ENCODE results near the gene RP2.

Gene RP2

DNA sequence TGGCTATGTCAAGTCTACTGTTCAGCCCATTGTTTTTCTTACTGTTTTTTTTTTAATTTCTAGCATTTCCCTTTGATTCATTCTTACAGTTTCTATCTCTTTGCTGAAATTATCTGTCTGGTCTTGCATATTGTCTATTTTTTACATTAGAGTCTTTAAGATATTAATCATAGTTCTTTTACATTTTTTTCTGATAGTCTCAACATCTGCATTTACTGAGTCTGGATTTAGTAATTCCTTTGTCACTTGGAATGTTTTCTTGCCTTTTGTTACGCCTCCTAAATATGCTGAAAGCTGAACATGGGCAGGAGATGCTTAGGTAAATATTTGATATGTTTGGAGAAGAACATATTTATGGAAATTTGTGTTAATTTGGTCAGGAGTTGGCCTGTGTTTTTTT, 85.8 kb downstream of the RP2 start:
- no peak for DNase-seq

DNA sequence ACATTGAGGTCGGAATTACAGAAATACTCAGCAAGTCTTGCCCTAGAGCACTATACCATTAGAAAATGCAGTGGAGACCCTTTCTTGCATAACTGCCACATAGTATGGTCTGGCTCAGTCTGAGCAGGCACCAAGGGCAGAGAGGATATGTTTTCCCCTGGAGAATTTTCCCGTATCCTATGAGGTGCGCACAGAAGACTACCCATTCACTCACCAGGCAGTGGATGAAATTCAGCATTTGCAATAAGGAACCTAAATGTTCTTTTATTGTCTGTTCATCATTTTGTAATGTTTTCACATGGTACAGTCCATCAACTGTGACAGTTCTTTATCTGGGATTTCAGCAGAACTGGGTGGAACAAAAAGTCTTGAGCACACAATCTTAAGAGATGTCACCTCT, 90.9 kb downstream of the RP2 start:
- DNase-seq: no peak

DNA sequence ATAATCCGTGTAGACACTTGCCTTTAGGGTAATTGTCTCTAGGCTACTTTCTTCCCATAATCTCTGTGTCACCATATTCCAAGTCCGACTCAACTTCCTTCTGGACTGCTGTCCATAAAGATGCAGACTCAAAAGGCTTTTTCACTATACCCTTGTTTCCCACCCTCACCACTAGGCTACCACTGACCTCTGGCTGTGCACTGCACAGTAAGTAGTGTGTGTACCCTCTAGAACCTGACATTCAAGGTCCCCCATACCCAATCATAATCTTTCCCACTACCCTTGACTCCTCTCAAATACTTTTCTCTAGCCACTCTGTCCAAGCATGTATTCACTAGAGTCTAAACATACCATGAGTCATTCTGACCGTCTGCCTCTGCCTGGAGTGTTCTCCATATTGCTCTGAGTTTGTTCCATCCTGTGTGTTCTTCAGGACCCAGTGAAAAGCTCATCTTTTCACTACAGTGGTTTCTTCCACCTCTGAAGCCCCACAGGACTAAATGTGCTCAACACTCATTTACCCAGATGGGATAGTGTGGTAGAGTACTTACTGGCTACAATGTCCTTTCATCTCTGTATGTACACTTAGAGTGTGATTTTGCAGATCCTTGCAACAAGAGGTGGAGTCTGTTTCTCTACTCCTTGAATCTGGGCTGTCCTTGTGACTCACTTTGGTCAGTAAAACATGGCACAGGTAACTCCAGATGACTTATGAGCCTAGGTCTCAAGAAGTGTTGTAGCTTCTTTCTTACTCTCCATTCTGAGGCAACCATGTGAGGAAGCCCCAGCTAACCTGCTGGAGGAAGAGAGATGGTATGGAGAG, 92.8 kb downstream of the RP2 start:
- DNase-seq: no peak

Measured in CD4-positive, alpha-beta T cell treated with Interleukin-10 for 1 hour (primary cell).